Endothelial cell of umbilical vein (primary cell): ENCODE results near the gene PARP3. TPM values are rescaled to one million over a fixed set of nuclear protein-coding genes. Genes with fewer than 3 reads are reported as not detected.

Source experiments
- BruUV-seq: library from RNA; stranded (reverse); fragments of 400-500 nt; replicated peaks from 2 replicates; lab custom pipeline; 2021; lab: Mats Ljungman, UMichigan
- CTCF ChIA-PET: fragments of 300-600, 350-600 bp; sonication (Branson Sonifier 250); formaldehyde crosslinking; loops from one replicate; lab custom pipeline; 2021; ENCODE audit warnings: antibody characterized with exemption, inconsistent platforms; lab: Charles Lee
- POLR2A ChIA-PET: fragments of 300-600, 350-600 bp; sonication (Branson Sonifier 250); formaldehyde crosslinking; loops from one replicate; lab custom pipeline; 2021; ENCODE audit warnings: antibody characterized with exemption, inconsistent platforms; lab: Charles Lee
- DNase-seq: peaks from one replicate; pipeline ENCODE4 v3.0.0-alpha.2; 2011; ENCODE audit warnings: low read depth, low spot score
- FAIRE-seq: peaks from 2 replicates; lab custom pipeline; 2011; peaks lifted over from hg19 to GRCh38; lab: Jason Lieb, UNC
- H2AFZ ChIP-seq: 2 replicates; pipeline ENCODE4 v1.6.0; 2012; ENCODE audit warnings: low read depth, low read length, control low read depth, inconsistent platforms
- H3K27ac ChIP-seq: 2 replicates; pipeline ENCODE4 v1.5.1; 2011; ENCODE audit warnings: low read depth, mild to moderate bottlenecking, control low read depth, low read length, moderate library complexity; ENCODE audit not compliant: insufficient read depth
- H3K27me3 ChIP-seq, 2 experiments: 2 replicates each; pipeline versions ENCODE4 v1.6.0 to v1.6.1; 2011; ENCODE audit warnings: low read length in 2 of 2, mixed read lengths in 1 of 2; ENCODE audit not compliant: control insufficient read depth in 2 of 2, insufficient read depth in 2 of 2
- H3K36me3 ChIP-seq, 2 experiments: 2 replicates in 1 of 2; 3 replicates in 1 of 2; pipeline ENCODE4 v1.5.1; 2011; ENCODE audit warnings: low read length in 2 of 2, mild to moderate bottlenecking in 1 of 2, moderate library complexity in 1 of 2; ENCODE audit not compliant: control insufficient read depth in 2 of 2, insufficient read depth in 2 of 2; ENCODE audit errors: extremely low read depth in 1 of 2
- H3K4me1 ChIP-seq: 3 replicates; pipeline ENCODE4 v1.5.1; 2011; ENCODE audit warnings: mild to moderate bottlenecking, low read length; ENCODE audit not compliant: control insufficient read depth, insufficient read depth; ENCODE audit errors: extremely low read depth
- H3K4me2 ChIP-seq: 2 replicates; pipeline ENCODE4 v1.6.1; 2011; ENCODE audit warnings: low read length, control low read depth, mixed read lengths; ENCODE audit not compliant: insufficient read depth
- H3K4me3 ChIP-seq, 3 experiments: fragments of 200-600 bp in 1 of 3; sonication (generic), shearing (Covaris generic) in 1 of 3; replicated peaks in 1 of 3; 2 replicates each; pipeline ENCODE4 v1.5.1; 2011 to 2016; ENCODE audit warnings: control low read depth in 3 of 3, low read length in 3 of 3, mild to moderate bottlenecking in 2 of 3, inconsistent platforms in 1 of 3, low read depth in 1 of 3, moderate library complexity in 1 of 3; ENCODE audit not compliant: insufficient read depth in 1 of 3
- H3K79me2 ChIP-seq: 2 replicates; pipeline ENCODE4 v1.6.0; 2012; ENCODE audit warnings: low read length, inconsistent platforms; ENCODE audit not compliant: control insufficient read depth, insufficient read depth
- H3K9ac ChIP-seq: replicated peaks from 2 replicates; pipeline ENCODE3; 2011; ENCODE audit warnings: low read length, control low read depth; ENCODE audit not compliant: insufficient read depth; ENCODE audit errors: extremely low read depth
- H3K9me1 ChIP-seq: replicated peaks from 3 replicates; pipeline ENCODE4 v1.6.0; 2011; ENCODE audit warnings: mild to moderate bottlenecking, low read length; ENCODE audit not compliant: control insufficient read depth, insufficient read depth; ENCODE audit errors: extremely low read depth
- H3K9me3 ChIP-seq: replicated peaks from 2 replicates; pipeline ENCODE4 v1.5.1; 2012; ENCODE audit warnings: low read length, inconsistent platforms; ENCODE audit not compliant: control insufficient read depth, insufficient read depth
- H4K20me1 ChIP-seq: replicated peaks from 2 replicates; pipeline ENCODE3; 2011; ENCODE audit warnings: mild to moderate bottlenecking, low read length; ENCODE audit not compliant: control insufficient read depth, insufficient read depth; ENCODE audit errors: extremely low read depth
- CTCF ChIP-seq, 2 donors: IDR thresholded peaks; 1 replicate in 1 of 2; 2 replicates in 1 of 2; pipeline ENCODE4 v1.5.1; 2011; ENCODE audit warnings: low read length in 2 of 2, mild to moderate bottlenecking in 2 of 2, moderate library complexity in 2 of 2, control low read depth in 1 of 2, inconsistent platforms in 1 of 2, low read depth in 1 of 2; ENCODE audit not compliant: insufficient read depth in 1 of 2; ENCODE audit errors: extremely low read depth in 1 of 2
- EZH2 ChIP-seq: IDR thresholded peaks from 2 replicates; pipeline ENCODE4 v1.6.1; 2012; ENCODE audit warnings: borderline replicate concordance, low read depth, mild to moderate bottlenecking, moderate library complexity, low read length, inconsistent platforms; ENCODE audit not compliant: severe bottlenecking
- FOS ChIP-seq: IDR thresholded peaks from 2 replicates; pipeline ENCODE4 v1.6.1; 2011; ENCODE audit warnings: mild to moderate bottlenecking, low read length, moderate library complexity, borderline replicate concordance; ENCODE audit not compliant: insufficient read depth
- GATA2 ChIP-seq: IDR thresholded peaks from 2 replicates; pipeline ENCODE4 v1.7.0; 2011; ENCODE audit warnings: low read depth, mild to moderate bottlenecking, moderate library complexity, mixed read lengths, low read length; ENCODE audit not compliant: insufficient read length, insufficient read depth
- JUN ChIP-seq: IDR thresholded peaks from 2 replicates; pipeline ENCODE4 v1.6.1; 2011; ENCODE audit warnings: borderline replicate concordance, low read depth; ENCODE audit not compliant: insufficient read length, insufficient read depth
- MAX ChIP-seq: IDR thresholded peaks from 2 replicates; pipeline ENCODE4 v1.6.1; 2011; ENCODE audit not compliant: insufficient read depth, insufficient read length
- MYC ChIP-seq: IDR thresholded peaks from one replicate; pipeline ENCODE4 v1.6.1; 2011; ENCODE audit warnings: mild to moderate bottlenecking, low read depth, low read length
- POLR2A ChIP-seq: IDR thresholded peaks from 2 replicates; pipeline ENCODE4 v1.6.1; 2012; ENCODE audit warnings: low read depth, mild to moderate bottlenecking, control low read depth, low read length
- POLR2AphosphoS5 ChIP-seq: IDR thresholded peaks from 2 replicates; pipeline ENCODE4 v1.6.1; 2012; ENCODE audit warnings: low read depth, mild to moderate bottlenecking, control low read depth, low read length, moderate library complexity; ENCODE audit not compliant: insufficient read depth
- dilution Hi-C: fragments of 300-500 bp; cut with MboI; formaldehyde crosslinking; loops from one replicate; pipeline ENCODE4 v1.15.0; 2019; ENCODE audit warnings: low sequenced_read_pairs; ENCODE audit not compliant: extremely low pct_ligation_motif_present
- intact Hi-C: fragments of 100-400 bp; cut with micrococcal nuclease; formaldehyde crosslinking; loops from one replicate; pipeline ENCODE4 v1.10.0; 2022
- polyA plus RNA-seq, 4 experiments: library from polyadenylated mRNA; depleted of rRNA in 3 of 4; stranded (reverse) in 3 of 4; unstranded in 1 of 4; fragments of >200 nt; gene quantifications; 2 replicates each; pipeline versions ENCODE4 v1.2.1 to v1.2.3, GENCODE V29; 2011 to 2012; ENCODE audit warnings: missing spikeins in 1 of 4
- total RNA-seq: library from RNA; stranded (reverse); gene quantifications from 2 replicates; pipeline ENCODE4 v1.2.3, GENCODE V29; 2021

The PARP3 gene
- total and polyA plus RNA-seq, 2 donors (not counting 3 experiments of a cell fraction or from before 2014, with no cell fraction given): 10.0 to 13.8 TPM

GRCh38 chr3:51980253-51980652, 38.1 kb downstream of the PARP3 start:
- Histone ChIP-seq H3K9me1 (no peaks in the 10 kb centered on the region), H3K4me3 (no peak overlapping the region), H3K27me3 (no peaks in the 10 kb centered on the region), H3K4me2 (no peak overlapping the region), H2AFZ (no peak overlapping the region), H3K4me1 (peaks cover 21% of the 10 kb centered on the region), H3K36me3 (no peaks in the 10 kb centered on the region), H3K27ac (no peak overlapping the region), H3K79me2 (no peaks in the 10 kb centered on the region), H3K9ac (no peak overlapping the region), H3K9me3 (no peaks in the 10 kb centered on the region), H4K20me1 (no peaks in the 10 kb centered on the region)
- DNase-seq (no peak), FAIRE-seq (no peak)
- intact Hi-C loops (no loop called here), dilution Hi-C loops (no loop called here)
- no peak for TF ChIP-seq MYC
- TF ChIP-seq CTCF (IDR thresholded peaks at IDR 0.05; ENCODE audit: extremely low read depth in 1 of 2, insufficient read depth in 1 of 2, low read depth in 1 of 2, low read length in 2 of 2): no peak
- TF ChIP-seq POLR2AphosphoS5: no peak
- TF ChIP-seq GATA2: no peak
- no peak for TF ChIP-seq JUN
- TF ChIP-seq FOS: no peak
- no peak for TF ChIP-seq MAX
- no peak for TF ChIP-seq POLR2A
- no peak for TF ChIP-seq EZH2
- POLR2A ChIA-PET: no interaction called here
- CTCF ChIA-PET: no interaction called here
- no TSS peak for BruUV-seq
